ENCODE measurements around the gene CRIM1. TPM values are rescaled to one million over a fixed set of nuclear protein-coding genes. Genes with fewer than 3 reads are reported as not detected.
A peak's percentile ranks its signal among the peaks of the same experiment; 100 is the strongest.

CRIM1 gene
- total RNA-seq, 4 donors from 2014 or later: 16.4 to 107 (median 29.9) TPM

DNA sequence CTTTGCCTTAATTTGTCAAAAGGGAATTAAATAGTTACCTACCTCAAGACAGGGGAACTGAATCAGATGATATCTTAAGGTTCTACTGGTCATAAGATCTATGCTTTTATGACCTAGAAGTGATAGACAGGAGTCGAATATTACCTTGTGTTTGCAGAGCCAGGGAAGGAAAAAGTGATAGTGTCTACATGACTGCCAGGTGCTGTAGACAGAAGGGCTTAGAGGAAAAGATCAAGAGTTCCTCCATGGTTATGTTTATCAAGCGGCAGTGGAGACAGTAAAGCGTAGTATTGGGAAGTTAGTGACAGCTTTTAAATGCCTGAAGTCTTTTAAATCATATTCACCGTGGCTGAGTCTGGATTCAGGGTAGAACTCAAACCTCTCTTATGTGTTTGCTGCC lies 11.9 kb downstream of the CRIM1 start:
- Histone ChIP-seq H3K9me3 (no peaks in the 10 kb centered on the region), H3K36me3 (no peaks in the 10 kb centered on the region), H3K4me1 (peaks cover 30 to 98% (median 73%) of the 10 kb centered on the region in 3 donors), H3K27me3 (no peaks in the 10 kb centered on the region), H3K27ac (peak overlapping the region; percentile 69 to 81 (median 70)), H3K4me3 (peak overlapping the region in 2 of 4 donors; percentile 10 to 21)
- WGBS, 2 donors: 33 to 45% methylated on average over 4 of the region's 4 CpGs
- DNase-seq: no peak
- no peak for TF ChIP-seq CTCF (IDR thresholded peaks at IDR 0.05)
- intact Hi-C loops (cut with DNase I): loop anchor here (10.0 kb wide), 1 partner anchor 87 kb away; no protein-coding TSS in a partner anchor

- Histone ChIP-seq H3K4me3 (peak overlapping the region in 2 of 4 donors; percentile 10 to 21), H3K4me1 (peaks cover 34 to 98% (median 73%) of the 10 kb centered on the region in 3 donors)
These were observed 12.3 kb downstream of the CRIM1 start for GRCh38 chr2:36367895-36368353.

GRCh38 chr2:36368438-36368837 lies 12.9 kb downstream of the CRIM1 start:
- WGBS, 2 donors: 31 to 35% methylated on average over 6 of the region's 6 CpGs
- intact Hi-C loops (cut with DNase I): loop anchor here (10.0 kb wide), 1 partner anchor 86 kb away; no protein-coding TSS in a partner anchor
- Histone ChIP-seq H3K9me3 (no peaks in the 10 kb centered on the region), H3K36me3 (no peaks in the 10 kb centered on the region), H3K4me3 (peak overlapping the region in 2 of 4 donors; percentile 10 to 21), H3K27me3 (no peaks in the 10 kb centered on the region), H3K4me1 (peaks cover 37 to 98% (median 76%) of the 10 kb centered on the region in 3 donors), H3K27ac (peak overlapping the region; percentile 69 to 81 (median 70))
- no peak for DNase-seq
- TF ChIP-seq CTCF (IDR thresholded peaks at IDR 0.05): no peak
- TF ChIP-seq POLR2A (IDR thresholded peaks at IDR 0.05): no peak

More at GRCh38 chr2:36367895-36368353, 12.3 kb downstream of the CRIM1 start:
- no peak for DNase-seq
- no peaks in the 10 kb centered on the region for H3K27me3 ChIP-seq
- H3K36me3 ChIP-seq: no peaks in the 10 kb centered on the region
- H3K9me3 ChIP-seq: no peaks in the 10 kb centered on the region
- WGBS, 2 donors: 25 to 26% methylated on average over 5 of the region's 5 CpGs
- TF ChIP-seq CTCF (IDR thresholded peaks at IDR 0.05) (peak in 1 of 6 experiments; percentile 4), POLR2A (IDR thresholded peaks at IDR 0.05) (no peak)
- H3K27ac ChIP-seq: peak overlapping the region; percentile 69 to 81 (median 70)
- intact Hi-C loops (cut with DNase I): loop anchor here (10.0 kb wide), 1 partner anchor 87 kb away; no protein-coding TSS in a partner anchor

DNA sequence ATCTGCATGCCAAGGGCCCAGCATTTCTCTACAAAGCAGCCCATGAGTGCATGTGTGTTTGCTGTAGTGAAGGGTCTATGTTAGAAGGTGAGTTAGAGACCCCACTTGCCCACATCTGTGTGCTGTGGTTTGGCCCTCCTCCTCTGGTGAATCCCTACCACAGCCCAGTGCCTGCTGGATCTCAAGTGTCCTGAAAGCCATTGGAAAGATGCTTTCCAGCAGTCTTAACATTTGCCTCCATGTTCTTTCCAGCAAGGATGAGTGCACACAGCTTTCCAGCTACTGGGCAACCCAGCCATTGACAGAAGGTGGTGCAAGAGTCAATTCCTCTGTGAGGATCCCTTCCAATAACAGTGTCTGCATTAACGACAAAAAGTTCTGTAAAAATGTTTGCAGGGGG lies 13.6 kb downstream of the CRIM1 start:
- Histone ChIP-seq H3K4me3 (no peak overlapping the region), H3K27ac (peak overlapping the region; percentile 6 to 71 (median 46)), H3K27me3 (no peaks in the 10 kb centered on the region), H3K9me3 (no peaks in the 10 kb centered on the region), H3K4me1 (peaks cover 39 to 98% (median 75%) of the 10 kb centered on the region in 3 donors), H3K36me3 (no peaks in the 10 kb centered on the region)
- 36 to 50% methylated on average over 1 of the region's 1 CpG for WGBS, 2 donors
- intact Hi-C loops (cut with DNase I): loop anchor here (10.0 kb wide), 1 partner anchor 86 kb away; no protein-coding TSS in a partner anchor
- no peak for DNase-seq
- TF ChIP-seq CTCF (IDR thresholded peaks at IDR 0.05) (no peak), POLR2A (IDR thresholded peaks at IDR 0.05) (no peak)

DNA sequence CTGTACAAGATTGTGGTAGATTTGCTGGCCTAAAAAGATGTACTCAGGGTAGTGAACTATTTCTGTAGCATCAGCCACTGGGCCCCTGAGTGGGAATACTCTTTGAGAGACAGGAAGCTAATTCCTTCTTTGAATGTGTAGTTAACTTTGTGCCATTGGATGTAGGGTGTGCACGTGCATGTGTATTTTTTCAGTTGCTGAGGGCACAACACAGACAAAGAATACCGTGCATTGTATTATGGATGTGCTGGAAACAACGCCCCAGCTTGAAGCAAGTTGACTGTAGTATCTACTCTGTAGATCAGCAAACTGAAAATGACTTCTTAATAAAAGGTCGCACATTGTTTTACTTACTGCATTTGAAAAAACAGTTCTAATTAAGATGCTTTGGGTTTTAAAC lies 14.1 kb downstream of the CRIM1 start:
- no peak for TF ChIP-seq POLR2A (IDR thresholded peaks at IDR 0.05)
- TF ChIP-seq CTCF (IDR thresholded peaks at IDR 0.05): no peak
- Histone ChIP-seq H3K27me3 (no peaks in the 10 kb centered on the region), H3K4me3 (no peak overlapping the region), H3K36me3 (no peaks in the 10 kb centered on the region), H3K4me1 (peaks cover 39 to 100% (median 77%) of the 10 kb centered on the region in 3 donors), H3K27ac (peak overlapping the region in 2 of 4 donors; percentile 66 to 68), H3K9me3 (no peaks in the 10 kb centered on the region)
- 30 to 41% methylated on average over 4 of the region's 4 CpGs for WGBS, 2 donors
- no peak for DNase-seq
- intact Hi-C loops (cut with DNase I): loop anchor here (10.0 kb wide), 1 partner anchor 85 kb away; no protein-coding TSS in a partner anchor
